ENCODE measurements around the gene NT5M.
A peak's percentile ranks its signal among the peaks of the same experiment; 100 is the strongest.
"Not testable (repeated sequence)": the region's sequence is repeated elsewhere in the genome, so short reads cannot be mapped to it uniquely, and the experiment has no call there.

The NT5M gene

GRCh38 chr17:17379197-17379991 is 76.2 kb downstream of the NT5M start:
- peak; percentile 44 for DNase-seq

- DNase-seq: no peak
These were observed 77.2 kb downstream of the NT5M start for GRCh38 chr17:17380145-17380925.

- no peak for DNase-seq
These were observed 78.4 kb downstream of the NT5M start for GRCh38 chr17:17381446-17382064.

GRCh38 chr17:17382065-17382459 is 78.9 kb downstream of the NT5M start:
- no peak for DNase-seq

GRCh38 chr17:17382971-17383370 is 79.8 kb downstream of the NT5M start:
- no peak for DNase-seq

GRCh38 chr17:17383431-17384290 is 80.5 kb downstream of the NT5M start:
- DNase-seq: not testable (repeated sequence)

DNA sequence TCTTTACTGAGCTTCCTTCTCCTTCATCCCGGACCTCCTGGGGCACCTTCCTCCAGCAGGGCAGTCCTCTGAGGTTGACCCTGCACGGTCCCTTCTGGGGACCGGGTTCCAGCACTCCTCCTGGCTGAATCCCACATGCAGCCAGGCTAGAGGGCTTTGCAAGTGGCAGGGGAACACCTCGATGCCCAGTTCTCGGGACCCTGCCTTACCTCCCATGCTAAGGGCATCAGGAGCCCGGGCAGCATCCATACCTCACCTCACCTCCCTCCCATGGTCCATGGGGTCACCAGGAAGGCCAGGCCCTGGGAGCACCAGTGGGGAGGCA is 81.1 kb downstream of the NT5M start:
- DNase-seq: no peak

GRCh38 chr17:17384961-17385360 is 81.8 kb downstream of the NT5M start:
- no peak for DNase-seq

DNA sequence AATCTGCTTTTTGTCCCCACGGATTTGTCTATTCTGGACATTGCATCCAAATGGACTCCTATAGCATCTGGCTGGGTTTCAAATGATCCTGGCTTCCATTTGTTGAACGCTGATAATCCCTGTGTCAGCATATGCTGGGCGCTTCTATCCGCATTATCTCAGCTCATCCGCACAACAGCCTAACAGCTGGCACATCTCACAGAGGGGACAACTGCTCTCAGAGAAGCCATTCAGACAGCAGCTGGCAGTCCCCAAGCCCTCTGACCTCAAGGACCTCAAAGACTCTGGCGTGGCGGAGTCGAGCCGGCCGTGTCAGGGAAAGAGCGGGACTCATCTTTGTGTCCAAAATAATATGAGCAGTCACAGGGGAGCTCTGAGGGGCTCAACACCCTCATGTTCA is 82.3 kb downstream of the NT5M start:
- DNase-seq: no peak

- no peak for DNase-seq
These were observed 83.1 kb downstream of the NT5M start for GRCh38 chr17:17386094-17386800.

DNA sequence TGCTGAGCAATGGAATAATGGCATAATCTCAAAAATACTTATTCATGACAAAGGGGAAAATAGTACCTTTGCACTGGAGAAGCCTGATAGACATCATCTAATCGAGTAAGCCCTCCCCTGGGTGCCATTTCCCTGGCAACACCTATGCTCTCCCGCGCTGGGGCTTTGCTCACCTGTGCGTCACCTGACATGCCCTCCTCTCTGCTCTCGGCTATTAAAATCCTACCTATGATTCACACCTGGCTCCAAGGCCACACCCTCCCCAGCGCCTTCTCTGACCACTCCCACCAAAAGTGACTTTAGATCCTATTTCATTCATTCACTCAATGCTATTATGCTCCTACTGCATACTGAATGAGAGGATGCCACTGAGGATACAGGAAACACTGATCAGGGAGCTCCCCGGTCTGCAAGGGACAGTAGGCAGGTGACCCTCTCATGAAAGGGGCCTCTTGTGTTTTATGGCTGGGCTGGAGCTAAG is 83.9 kb downstream of the NT5M start:
- DNase-seq: no peak

- no peak for DNase-seq
These were observed 84.6 kb downstream of the NT5M start for GRCh38 chr17:17387498-17388362.

- DNase-seq: no peak
These were observed 85.7 kb downstream of the NT5M start for GRCh38 chr17:17388657-17389496.

- DNase-seq: no peak
These were observed 88.6 kb downstream of the NT5M start for GRCh38 chr17:17391668-17392370.

GRCh38 chr17:17393976-17394375 is 90.8 kb downstream of the NT5M start:
- no peak for DNase-seq

- DNase-seq: no peak
These were observed 91.3 kb downstream of the NT5M start for GRCh38 chr17:17394494-17394893.

DNA sequence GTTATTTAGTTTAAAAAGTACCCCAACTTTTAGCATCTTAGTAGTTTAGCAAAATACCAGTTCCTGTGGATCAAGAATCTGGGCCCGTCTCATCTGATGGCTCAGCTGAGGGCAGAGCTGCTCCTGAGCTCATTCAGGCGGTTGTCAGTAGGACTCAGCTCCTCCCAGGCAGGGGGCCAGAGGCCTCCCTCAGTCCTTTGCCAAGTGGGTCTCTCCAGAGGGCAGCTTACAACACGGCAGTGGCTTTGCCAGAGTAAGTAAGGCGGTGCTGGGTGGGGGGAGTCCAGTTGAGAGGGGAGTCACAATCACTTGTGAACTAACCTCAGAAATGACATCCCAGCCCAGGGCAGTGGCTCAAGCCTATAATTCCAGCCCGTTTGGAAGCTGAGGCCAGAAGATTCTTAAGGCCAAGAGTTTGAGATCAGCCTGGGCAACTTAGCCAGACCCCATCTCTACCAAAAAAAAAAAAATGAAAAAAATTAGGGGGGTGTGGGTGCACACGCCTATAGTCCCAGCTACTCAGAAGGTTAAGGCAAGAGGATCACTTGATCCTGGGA is 92.2 kb downstream of the NT5M start:
- DNase-seq: no peak

DNA sequence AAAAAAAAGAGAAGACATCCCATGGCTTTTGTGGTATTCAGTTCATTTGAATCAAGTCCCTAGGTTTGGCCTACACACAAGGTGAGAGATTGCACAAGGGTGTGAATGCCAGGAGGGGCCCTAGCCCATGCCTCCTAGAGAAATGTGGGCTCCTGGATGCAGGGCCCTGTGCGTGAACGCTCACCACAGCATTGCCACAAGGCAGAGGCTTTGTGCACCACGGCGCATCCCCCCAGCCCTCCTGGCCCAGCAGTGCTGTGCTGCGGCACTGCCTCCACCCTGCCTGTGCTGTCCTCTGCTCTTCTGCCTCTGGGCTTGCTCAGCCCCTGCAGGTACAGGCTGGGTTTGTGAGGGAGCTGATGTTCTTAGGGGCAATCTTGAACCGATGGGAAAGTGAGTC is 92.7 kb downstream of the NT5M start:
- DNase-seq: no peak
